Right atrium auricular region (tissue), 2 donors: ENCODE results near the gene AVPR1A. TPM values are rescaled to one million over a fixed set of nuclear protein-coding genes. Genes with fewer than 3 reads are reported as not detected.

Experiments
- DNase-seq: peaks from one replicate; pipeline ENCODE4 v3.0.0-alpha.2; 2019; ENCODE audit warnings: low spot score
- H3K27ac ChIP-seq, 2 donors: fragments of 200-600 bp; sonication (generic); 1 replicate in 1 of 2; 2 replicates in 1 of 2; pipeline ENCODE4 v1.5.1; 2016 to 2019
- H3K27me3 ChIP-seq, 2 donors: fragments of 200-600 bp; sonication (generic); one replicate each; pipeline versions ENCODE4 v1.5.1 to v1.6.0; 2017 to 2019
- H3K36me3 ChIP-seq: fragments of 200-600 bp; sonication (generic); one replicate; pipeline ENCODE4 v1.5.1; 2016
- H3K4me1 ChIP-seq, 2 donors: fragments of 200-600 bp; sonication (generic); one replicate each; pipeline versions ENCODE4 v1.5.1 to v1.6.0; 2017 to 2019
- H3K4me3 ChIP-seq, 2 donors: fragments of 200-600 bp; sonication (generic); 1 replicate in 1 of 2; 2 replicates in 1 of 2; pipeline ENCODE4 v1.5.1; 2017 to 2019; ENCODE audit warnings: mild to moderate bottlenecking in 1 of 2, moderate library complexity in 1 of 2
- H3K9me3 ChIP-seq, 2 donors: fragments of 200-600 bp; sonication (generic); one replicate each; pipeline ENCODE4 v1.5.1; 2019
- CTCF ChIP-seq, 2 donors: fragments of 200-600 bp; sonication (generic); IDR thresholded peaks; one replicate each; pipeline ENCODE4 v1.5.1; 2019; ENCODE audit warnings: antibody characterized with exemption in 2 of 2
- total RNA-seq, 2 donors: library from RNA; depleted of rRNA; stranded (reverse); fragments of >200 nt; gene quantifications; one replicate each; pipeline ENCODE4 v1.1.0, GENCODE V29; 2016

Gene AVPR1A
- total RNA-seq, 2 donors from 2014 or later = 0.43 to 3.4 TPM

GRCh38 chr12:63124778-63125177 is 26.2 kb downstream of the AVPR1A start:
- H3K9me3 ChIP-seq = no peaks in the 10 kb centered on the region
- no peak overlapping the region for H3K4me3 ChIP-seq
- TF ChIP-seq CTCF (IDR thresholded peaks at IDR 0.05) = no peak
- H3K4me1 ChIP-seq = no peaks in the 10 kb centered on the region
- H3K36me3 ChIP-seq = no peaks in the 10 kb centered on the region
- no peak for DNase-seq
- H3K27me3 ChIP-seq = no peaks in the 10 kb centered on the region
- no peak overlapping the region for H3K27ac ChIP-seq

DNA sequence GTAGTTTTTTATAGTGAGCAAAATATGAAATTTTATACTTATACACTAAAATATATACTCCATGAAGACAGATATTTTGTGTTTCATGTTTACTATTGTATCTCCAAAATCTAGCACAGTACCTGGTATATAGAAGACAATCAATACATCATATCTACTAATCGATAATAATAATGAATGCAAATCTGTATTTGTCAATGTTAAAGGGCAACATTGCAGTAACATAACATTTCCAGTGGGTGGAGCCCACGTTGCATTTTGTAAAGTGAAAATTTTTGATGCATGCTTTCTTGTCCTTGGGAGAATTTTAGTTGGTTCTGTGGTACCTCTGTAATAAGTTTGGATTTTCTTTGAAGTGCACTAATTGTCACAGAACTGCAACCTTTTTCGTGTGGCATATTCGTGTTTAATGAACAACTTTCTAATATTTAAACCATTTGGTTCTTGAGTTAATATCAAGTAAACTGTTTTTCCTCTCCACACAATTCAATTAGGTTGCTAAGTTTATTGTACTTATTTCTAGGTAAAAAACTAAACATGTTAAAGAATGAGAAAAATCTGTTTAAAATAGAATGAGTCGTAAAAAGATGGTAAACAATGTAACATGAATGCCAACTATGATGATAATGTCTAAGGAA is 47.4 kb downstream of the AVPR1A start:
- H3K4me3 ChIP-seq = no peak overlapping the region
- TF ChIP-seq CTCF (IDR thresholded peaks at IDR 0.05) = peak; percentile 61 to 81
- H3K4me1 ChIP-seq = no peaks in the 10 kb centered on the region
- no peaks in the 10 kb centered on the region for H3K36me3 ChIP-seq
- no peak overlapping the region for H3K27ac ChIP-seq
- no peak for DNase-seq
- H3K9me3 ChIP-seq = no peaks in the 10 kb centered on the region
- H3K27me3 ChIP-seq = no peaks in the 10 kb centered on the region

DNA sequence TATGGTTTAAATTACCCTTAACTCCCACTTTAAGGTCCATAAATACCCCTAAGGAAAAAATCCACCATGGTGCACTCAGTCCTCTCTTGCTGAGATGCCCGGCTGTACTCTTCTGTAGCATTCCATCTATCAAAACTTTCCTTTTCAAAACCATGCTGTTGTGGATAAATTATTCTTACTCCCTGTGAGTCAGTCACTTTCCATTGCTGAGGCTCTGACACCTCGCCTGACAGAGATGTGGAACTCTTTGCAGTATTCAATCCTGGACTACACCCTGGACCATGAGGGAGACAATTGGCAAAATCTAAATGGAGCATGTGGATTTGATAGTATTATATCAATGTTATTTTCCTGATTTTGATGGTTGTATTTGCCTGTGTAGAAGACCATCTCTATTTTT is 49.1 kb downstream of the AVPR1A start:
- no peaks in the 10 kb centered on the region for H3K9me3 ChIP-seq
- no peaks in the 10 kb centered on the region for H3K36me3 ChIP-seq
- H3K27ac ChIP-seq = no peak overlapping the region
- no peak for DNase-seq
- H3K4me1 ChIP-seq = no peaks in the 10 kb centered on the region
- TF ChIP-seq CTCF (IDR thresholded peaks at IDR 0.05) = no peak
- H3K27me3 ChIP-seq = no peaks in the 10 kb centered on the region
- H3K4me3 ChIP-seq = no peak overlapping the region

- Histone ChIP-seq H3K36me3 (no peaks in the 10 kb centered on the region), H3K9me3 (no peaks in the 10 kb centered on the region), H3K4me3 (no peak overlapping the region), H3K27me3 (no peaks in the 10 kb centered on the region), H3K27ac (no peak overlapping the region), H3K4me1 (no peaks in the 10 kb centered on the region)
- DNase-seq = no peak
- peak in 1 of 2 donors; percentile 24 for TF ChIP-seq CTCF (IDR thresholded peaks at IDR 0.05)
Measured at GRCh38 chr12:63098851-63099250, 52.1 kb downstream of the AVPR1A start.

- TF ChIP-seq CTCF (IDR thresholded peaks at IDR 0.05) = no peak
- Histone ChIP-seq H3K36me3 (no peaks in the 10 kb centered on the region), H3K9me3 (no peaks in the 10 kb centered on the region), H3K27ac (no peak overlapping the region), H3K4me3 (no peak overlapping the region), H3K4me1 (no peaks in the 10 kb centered on the region), H3K27me3 (no peaks in the 10 kb centered on the region)
- DNase-seq = no peak
Measured at GRCh38 chr12:63095369-63095980, 55.5 kb downstream of the AVPR1A start.

DNA sequence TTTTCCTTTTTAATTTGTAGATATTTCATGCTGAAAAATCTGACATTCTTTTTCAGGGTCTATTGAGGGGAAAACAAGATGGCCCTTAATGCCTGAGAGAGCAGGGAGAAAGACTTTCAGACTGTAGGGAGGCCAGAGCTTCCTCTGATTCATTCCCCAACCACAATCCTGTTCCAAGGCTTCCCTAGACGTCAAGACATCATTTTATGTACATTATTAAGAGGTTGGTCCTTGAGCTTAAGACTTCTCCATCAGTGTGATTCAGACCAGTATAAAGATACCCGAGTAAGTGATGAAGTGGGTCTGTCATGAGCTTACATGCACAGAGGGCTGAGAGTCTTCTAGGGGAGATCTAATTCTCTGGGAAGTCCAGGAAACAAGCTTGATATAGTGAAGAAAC is 57.3 kb downstream of the AVPR1A start:
- no peaks in the 10 kb centered on the region for H3K27me3 ChIP-seq
- H3K4me3 ChIP-seq = no peak overlapping the region
- H3K27ac ChIP-seq = no peak overlapping the region
- H3K4me1 ChIP-seq = no peaks in the 10 kb centered on the region
- no peak for TF ChIP-seq CTCF (IDR thresholded peaks at IDR 0.05)
- no peak for DNase-seq
- H3K36me3 ChIP-seq = no peaks in the 10 kb centered on the region
- H3K9me3 ChIP-seq = no peaks in the 10 kb centered on the region
